A549 (cell line): Measurements from ENCODE around the gene NAPA. TPM values are rescaled to one million over a fixed set of nuclear protein-coding genes. Genes with fewer than 3 reads are reported as not detected.
A peak's percentile ranks its signal among the peaks of the same experiment; 100 is the strongest.

ENCODE experiments used
- ATAC-seq, 2 experiments: fragments of 200-7000 bp in 1 of 2; fragments of >200 bp in 1 of 2; cut with Nextera tagmentation in 1 of 2; cut with Tn5 transposase in 1 of 2; 3 replicates each; pipeline versions ENCODE4 v1.8.0 to v1.9.1; 2018 to 2020; ENCODE audit warnings: mild to moderate bottlenecking in 1 of 2, moderate library complexity in 1 of 2
- CTCF ChIA-PET: fragments of 300-600 bp; sonication (Branson Sonifier 250); formaldehyde crosslinking; extraction: SDS; loops from one replicate; lab custom pipeline; 2021; ENCODE audit warnings: antibody characterized with exemption, inconsistent platforms; lab: Yijun Ruan, JAX
- POLR2A ChIA-PET: fragments of 350-600 bp; formaldehyde crosslinking; extraction: SDS; loops from one replicate; lab custom pipeline; 2021; ENCODE audit warnings: antibody characterized with exemption, inconsistent platforms; lab: Yijun Ruan, JAX
- DNase-seq, 2 experiments: peaks; one replicate each; pipeline versions ENCODE4 v3.0.0 to v3.0.0-alpha.2; 2011 to 2016; ENCODE audit warnings: low read depth in 1 of 2, low spot score in 1 of 2
- FAIRE-seq: peaks from 2 replicates; lab custom pipeline; 2011; peaks lifted over from hg19 to GRCh38; lab: Jason Lieb, UNC
- H3K27ac ChIP-seq, 2 experiments: fragments of >200 bp; sonication (Bioruptor Twin); formaldehyde crosslinking; 3 replicates each; pipeline ENCODE4 v1.5.1; 2016 to 2017
- H3K4me1 ChIP-seq: fragments of >200 bp; sonication (Bioruptor Twin); formaldehyde crosslinking; 3 replicates; pipeline ENCODE4 v1.6.1; 2016
- H3K4me2 ChIP-seq: fragments of >200 bp; sonication (Bioruptor Twin); formaldehyde crosslinking; 3 replicates; pipeline ENCODE4 v1.6.1; 2016
- H3K4me3 ChIP-seq: fragments of >200 bp; sonication (Bioruptor Twin); formaldehyde crosslinking; 3 replicates; pipeline ENCODE4 v1.5.1; 2016
- H3K9me3 ChIP-seq: fragments of >200 bp; sonication (Bioruptor Twin); formaldehyde crosslinking; 3 replicates; pipeline ENCODE4 v1.6.1; 2016
- CHD2 ChIP-seq: fragments of 150-350 bp; IDR thresholded peaks from 2 replicates; pipeline ENCODE4 v1.6.1; 2014; ENCODE audit warnings: low read length; ENCODE audit not compliant: partially characterized antibody
- EHMT2 ChIP-seq: fragments of 200-600 bp; sonication (generic); IDR thresholded peaks from 2 replicates; pipeline ENCODE4 v1.6.1; 2016; ENCODE audit warnings: antibody characterized with exemption, low read depth, mild to moderate bottlenecking, moderate library complexity
- FOSB ChIP-seq: fragments of 250-450 bp; sonication (Bioruptor Pico); IDR thresholded peaks from 2 replicates; pipeline ENCODE4 v1.5.0; 2020; ENCODE audit warnings: mild to moderate bottlenecking, moderate library complexity
- FOXS1 ChIP-seq: fragments of 250-450 bp; sonication (Bioruptor Pico); IDR thresholded peaks from 2 replicates; pipeline ENCODE4 v1.5.0; 2020; ENCODE audit warnings: mild to moderate bottlenecking, moderate library complexity
- HDAC2 ChIP-seq: fragments of 200-600 bp; sonication (generic); IDR thresholded peaks from 2 replicates; pipeline ENCODE4 v1.6.1; 2016
- HEYL ChIP-seq: fragments of 250-450 bp; sonication (Bioruptor Pico); IDR thresholded peaks from 2 replicates; pipeline ENCODE4 v1.8.0; 2021; ENCODE audit warnings: mild to moderate bottlenecking, moderate library complexity
- HOXA7 ChIP-seq: fragments of 250-450 bp; sonication (Bioruptor Pico); IDR thresholded peaks from 2 replicates; pipeline ENCODE4 v1.5.0; 2020; ENCODE audit warnings: mild to moderate bottlenecking, moderate library complexity
- HOXB13 ChIP-seq: fragments of 250-450 bp; sonication (Bioruptor Pico); IDR thresholded peaks from 2 replicates; pipeline ENCODE4 v1.5.0; 2020; ENCODE audit warnings: low read depth, mild to moderate bottlenecking, moderate library complexity
- HOXB5 ChIP-seq: fragments of 250-450 bp; sonication (Bioruptor Pico); IDR thresholded peaks from 2 replicates; pipeline ENCODE4 v1.5.0; 2020; ENCODE audit warnings: mild to moderate bottlenecking, moderate library complexity
- JUN ChIP-seq, 2 experiments: fragments of >200 bp; sonication (Bioruptor Twin); formaldehyde crosslinking; IDR thresholded peaks; 2 replicates in 1 of 2; 3 replicates in 1 of 2; pipeline ENCODE4 v1.6.1; 2016 to 2017
- JUNB ChIP-seq: fragments of >200 bp; sonication (Bioruptor Twin); formaldehyde crosslinking; IDR thresholded peaks from 2 replicates; pipeline ENCODE4 v1.6.1; 2016
- KDM1A ChIP-seq: fragments of 200-600 bp; sonication (generic); IDR thresholded peaks from 2 replicates; pipeline ENCODE4 v1.6.1; 2016; ENCODE audit warnings: low read depth, mild to moderate bottlenecking
- KDM5A ChIP-seq: fragments of 200-600 bp; sonication (generic); IDR thresholded peaks from 2 replicates; pipeline ENCODE4 v1.6.1; 2016; ENCODE audit warnings: antibody characterized with exemption, mild to moderate bottlenecking
- MAFK ChIP-seq: fragments of 450-650 bp; IDR thresholded peaks from 2 replicates; pipeline ENCODE4 v1.6.1; 2014; ENCODE audit not compliant: partially characterized antibody
- MAZ ChIP-seq: fragments of 150-350 bp; IDR thresholded peaks from 2 replicates; pipeline ENCODE4 v1.6.1; 2014; ENCODE audit warnings: antibody characterized with exemption, low read depth, low read length, borderline replicate concordance
- MYC ChIP-seq: IDR thresholded peaks from 2 replicates; pipeline ENCODE4 v1.6.1; 2012; ENCODE audit warnings: mild to moderate bottlenecking, inconsistent platforms, low read length, improper control_type of control experiment, borderline replicate concordance
- NFE2L2 ChIP-seq: fragments of 150-350 bp; conservative IDR thresholded peaks from 2 replicates; pipeline ENCODE4 v1.6.1; 2014; ENCODE audit warnings: low read length
- POLR2AphosphoS2 ChIP-seq: conservative IDR thresholded peaks from 2 replicates; pipeline ENCODE4 v1.6.1; 2012; ENCODE audit warnings: low read length, improper control_type of control experiment, inconsistent platforms
- RCOR1 ChIP-seq: fragments of 150-350 bp; IDR thresholded peaks from 2 replicates; pipeline ENCODE4 v1.6.1; 2014; ENCODE audit warnings: antibody characterized with exemption, low read length, low read depth
- SMC3 ChIP-seq: fragments of >200 bp; sonication (Bioruptor Twin); formaldehyde crosslinking; IDR thresholded peaks from 3 replicates; pipeline ENCODE4 v1.6.1; 2018; ENCODE audit warnings: inconsistent platforms
- SREBF2 ChIP-seq: fragments of 450-650 bp; IDR thresholded peaks from 2 replicates; pipeline ENCODE4 v1.6.1; 2014; ENCODE audit warnings: mild to moderate bottlenecking, moderate library complexity
- TFCP2L1 ChIP-seq: fragments of 250-450 bp; sonication (Bioruptor Pico); IDR thresholded peaks from 2 replicates; pipeline ENCODE4 v1.5.0; 2021; ENCODE audit warnings: mild to moderate bottlenecking
- ZC3H11A ChIP-seq: fragments of 450-650 bp; IDR thresholded peaks from 2 replicates; pipeline ENCODE4 v1.6.1; 2014; ENCODE audit warnings: antibody characterized with exemption, mild to moderate bottlenecking
- ZFP36 ChIP-seq: fragments of 450-650 bp; IDR thresholded peaks from 2 replicates; pipeline ENCODE4 v1.6.1; 2014; ENCODE audit warnings: borderline replicate concordance; ENCODE audit not compliant: partially characterized antibody
- WGBS: methylation state at CpG from one replicate; pipeline ENCODE4 v1.1.6; 2017; ENCODE audit errors: missing lambda C conversion rate; 5-methylcytosine and 5-hydroxymethylcytosine counted together
- polyA plus RNA-seq, 4 experiments: library from polyadenylated mRNA; depleted of rRNA in 3 of 4; stranded (reverse); fragments of >200 nt; fragmentation: RNase III in 1 of 4; extraction: RNeasy Plus Mini Kit Qiagen cat#74134 plus additional on column Dnase treatment in 1 of 4; gene quantifications; 2 replicates in 3 of 4; 3 replicates in 1 of 4; pipeline ENCODE4 v1.2.3, GENCODE V29; 2011 to 2017
- TF ChIP-seq, protein P1 (sequence below): fragments of >200 bp; sonication (Bioruptor Twin); formaldehyde crosslinking; IDR thresholded peaks from 3 replicates; pipeline ENCODE4 v1.5.1; 2016
- TF ChIP-seq, protein P2 (sequence below): fragments of 200-600 bp; sonication (generic); IDR thresholded peaks from 2 replicates; pipeline ENCODE4 v1.6.1; 2016; ENCODE audit warnings: antibody characterized with exemption, mild to moderate bottlenecking, moderate library complexity
- TF ChIP-seq, protein P3 (sequence below): fragments of 250-450 bp; sonication (Bioruptor Pico); IDR thresholded peaks from 2 replicates; pipeline ENCODE4 v1.5.0; 2021; ENCODE audit warnings: mild to moderate bottlenecking, moderate library complexity, borderline replicate concordance
- TF ChIP-seq, protein P4 (sequence below): IDR thresholded peaks from 2 replicates; pipeline ENCODE4 v1.6.1; 2012; ENCODE audit warnings: low read depth, borderline replicate concordance

NAPA gene
- polyA plus RNA-seq, 2 of the 4 experiments (the other 2 are of a cell fraction): 69.6 to 101 TPM

DNA sequence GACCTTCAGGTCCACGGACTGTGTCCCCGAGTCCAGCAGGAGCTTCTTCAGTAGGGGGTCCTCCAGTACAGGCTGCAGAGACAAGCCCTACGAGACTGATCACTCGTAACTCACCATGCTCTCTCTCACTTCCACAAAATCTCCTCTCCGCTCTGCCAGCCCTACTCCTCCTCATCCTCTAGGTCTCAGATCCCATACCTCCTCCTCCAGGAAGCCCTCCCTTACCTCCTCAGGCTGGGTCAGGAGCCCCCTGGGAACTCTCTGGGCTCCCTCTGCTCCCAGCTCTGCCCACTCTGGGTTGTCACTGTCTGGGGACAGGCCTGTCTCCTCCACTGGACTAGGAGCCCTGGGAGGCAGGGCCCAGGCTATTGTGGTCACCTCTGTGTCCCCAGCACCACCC lies 23.9 kb upstream of the NAPA start:
- FAIRE-seq: no peak
- CTCF ChIA-PET: interaction anchor here (1.1 to 3.5 kb wide), 5 partner anchors 9 to 46 kb away, joined by 3 to 11 read pairs (median 5); partner anchors contain the start of gene NAPA
- POLR2A ChIA-PET: no interaction called here

DNA sequence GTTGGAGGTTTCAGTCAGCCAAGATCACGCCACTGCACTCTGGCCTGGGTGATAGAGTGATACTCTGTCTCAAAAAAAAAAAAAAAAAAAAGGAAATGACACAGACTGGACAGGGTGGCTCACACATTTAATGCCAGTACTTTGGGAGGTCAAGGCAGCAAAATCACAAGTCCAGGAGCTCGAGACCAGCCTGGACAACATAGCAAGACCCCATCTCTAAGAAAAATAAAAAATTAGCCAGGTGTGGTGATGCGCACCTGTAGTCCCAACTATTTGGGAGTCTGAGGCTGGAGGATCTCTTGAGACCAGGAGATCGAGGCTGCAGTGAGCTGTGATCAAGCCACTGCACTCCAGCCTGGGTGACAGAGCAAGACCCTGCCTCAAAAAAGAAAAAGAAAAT lies 22.6 kb upstream of the NAPA start:
- no peak for FAIRE-seq
- no peak overlapping the region for H3K27ac ChIP-seq
- no peaks in the 10 kb centered on the region for H3K4me1 ChIP-seq
- POLR2A ChIA-PET: no interaction called here
- TF ChIP-seq HEYL (no peak), SMC3 (no peak), FOSB (CRISPR knock-in tag) (no peak), JUNB (no peak), RCOR1 (no peak), ZC3H11A (no peak)
- TF ChIP-seq, protein P1, sequence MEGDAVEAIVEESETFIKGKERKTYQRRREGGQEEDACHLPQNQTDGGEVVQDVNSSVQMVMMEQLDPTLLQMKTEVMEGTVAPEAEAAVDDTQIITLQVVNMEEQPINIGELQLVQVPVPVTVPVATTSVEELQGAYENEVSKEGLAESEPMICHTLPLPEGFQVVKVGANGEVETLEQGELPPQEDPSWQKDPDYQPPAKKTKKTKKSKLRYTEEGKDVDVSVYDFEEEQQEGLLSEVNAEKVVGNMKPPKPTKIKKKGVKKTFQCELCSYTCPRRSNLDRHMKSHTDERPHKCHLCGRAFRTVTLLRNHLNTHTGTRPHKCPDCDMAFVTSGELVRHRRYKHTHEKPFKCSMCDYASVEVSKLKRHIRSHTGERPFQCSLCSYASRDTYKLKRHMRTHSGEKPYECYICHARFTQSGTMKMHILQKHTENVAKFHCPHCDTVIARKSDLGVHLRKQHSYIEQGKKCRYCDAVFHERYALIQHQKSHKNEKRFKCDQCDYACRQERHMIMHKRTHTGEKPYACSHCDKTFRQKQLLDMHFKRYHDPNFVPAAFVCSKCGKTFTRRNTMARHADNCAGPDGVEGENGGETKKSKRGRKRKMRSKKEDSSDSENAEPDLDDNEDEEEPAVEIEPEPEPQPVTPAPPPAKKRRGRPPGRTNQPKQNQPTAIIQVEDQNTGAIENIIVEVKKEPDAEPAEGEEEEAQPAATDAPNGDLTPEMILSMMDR: no peak
- TF ChIP-seq, protein P2, sequence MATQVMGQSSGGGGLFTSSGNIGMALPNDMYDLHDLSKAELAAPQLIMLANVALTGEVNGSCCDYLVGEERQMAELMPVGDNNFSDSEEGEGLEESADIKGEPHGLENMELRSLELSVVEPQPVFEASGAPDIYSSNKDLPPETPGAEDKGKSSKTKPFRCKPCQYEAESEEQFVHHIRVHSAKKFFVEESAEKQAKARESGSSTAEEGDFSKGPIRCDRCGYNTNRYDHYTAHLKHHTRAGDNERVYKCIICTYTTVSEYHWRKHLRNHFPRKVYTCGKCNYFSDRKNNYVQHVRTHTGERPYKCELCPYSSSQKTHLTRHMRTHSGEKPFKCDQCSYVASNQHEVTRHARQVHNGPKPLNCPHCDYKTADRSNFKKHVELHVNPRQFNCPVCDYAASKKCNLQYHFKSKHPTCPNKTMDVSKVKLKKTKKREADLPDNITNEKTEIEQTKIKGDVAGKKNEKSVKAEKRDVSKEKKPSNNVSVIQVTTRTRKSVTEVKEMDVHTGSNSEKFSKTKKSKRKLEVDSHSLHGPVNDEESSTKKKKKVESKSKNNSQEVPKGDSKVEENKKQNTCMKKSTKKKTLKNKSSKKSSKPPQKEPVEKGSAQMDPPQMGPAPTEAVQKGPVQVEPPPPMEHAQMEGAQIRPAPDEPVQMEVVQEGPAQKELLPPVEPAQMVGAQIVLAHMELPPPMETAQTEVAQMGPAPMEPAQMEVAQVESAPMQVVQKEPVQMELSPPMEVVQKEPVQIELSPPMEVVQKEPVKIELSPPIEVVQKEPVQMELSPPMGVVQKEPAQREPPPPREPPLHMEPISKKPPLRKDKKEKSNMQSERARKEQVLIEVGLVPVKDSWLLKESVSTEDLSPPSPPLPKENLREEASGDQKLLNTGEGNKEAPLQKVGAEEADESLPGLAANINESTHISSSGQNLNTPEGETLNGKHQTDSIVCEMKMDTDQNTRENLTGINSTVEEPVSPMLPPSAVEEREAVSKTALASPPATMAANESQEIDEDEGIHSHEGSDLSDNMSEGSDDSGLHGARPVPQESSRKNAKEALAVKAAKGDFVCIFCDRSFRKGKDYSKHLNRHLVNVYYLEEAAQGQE: no peak
- CTCF ChIA-PET: interaction anchor here (1.2 to 3.5 kb wide), 4 partner anchors 11 to 22 kb away, joined by 3 to 11 read pairs (median 5); partner anchors contain the start of gene NAPA
- no peaks in the 10 kb centered on the region for H3K9me3 ChIP-seq
- ATAC-seq: no peak
- no peak overlapping the region for H3K4me3 ChIP-seq
- WGBS: 55% methylated on average over 4 of the region's 4 CpGs
- H3K4me2 ChIP-seq: no peak overlapping the region
- no peak for DNase-seq

More for the DNA sequence above, 23.9 kb upstream of the NAPA start:
- Histone ChIP-seq H3K4me2 (no peak overlapping the region), H3K4me1 (no peaks in the 10 kb centered on the region), H3K4me3 (no peak overlapping the region), H3K27ac (no peak overlapping the region), H3K9me3 (no peaks in the 10 kb centered on the region)
- peak; percentile 15 to 21; a peak in 1 of 6 replicates for ATAC-seq
- DNase-seq: no peak
- 62% methylated on average over 5 of the region's 5 CpGs for WGBS
- TF ChIP-seq ZFP36 (peak; percentile 55), HOXB5 (CRISPR knock-in tag) (no peak), TFCP2L1 (no peak), MYC (no peak), CHD2 (no peak), HEYL (no peak), SREBF2 (no peak)
- TF ChIP-seq, all 56 proteins: peak for 1

DNA sequence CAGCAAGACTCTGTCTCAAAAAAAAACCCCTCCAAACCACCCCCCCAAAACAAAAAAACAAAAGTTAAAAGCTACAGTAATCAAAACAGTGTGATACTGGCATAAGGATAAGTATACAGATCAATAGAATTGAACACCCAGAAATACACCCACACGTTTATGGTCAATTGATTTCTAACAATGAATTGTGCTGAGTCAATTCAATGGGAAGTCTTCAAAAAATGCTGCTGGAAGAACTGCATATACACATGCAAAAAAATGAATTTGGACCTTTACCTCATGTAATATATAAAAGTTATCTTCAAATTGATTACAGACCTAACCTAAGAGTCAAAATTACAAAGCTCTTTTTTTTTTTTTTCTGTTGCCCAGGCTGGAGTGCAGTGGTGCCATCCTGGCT lies 19.8 kb upstream of the NAPA start:
- CTCF ChIA-PET: interaction anchor here (0.6 to 3.5 kb wide), 7 partner anchors 19 to 284 kb away, joined by 3 to 19 read pairs (median 3); partner anchors contain the start of gene NAPA
- H3K4me2 ChIP-seq: no peak overlapping the region
- H3K9me3 ChIP-seq: no peaks in the 10 kb centered on the region
- H3K27ac ChIP-seq: no peak overlapping the region
- H3K4me3 ChIP-seq: no peak overlapping the region
- DNase-seq: no peak
- ATAC-seq: no peak
- POLR2A ChIA-PET: interaction anchor here (0.6 kb wide), 1 partner anchor 64 kb away, joined by 3 read pairs; no protein-coding TSS in a partner anchor
- no peak for TF ChIP-seq EHMT2
- TF ChIP-seq KDM5A: no peak
- TF ChIP-seq, protein P3, sequence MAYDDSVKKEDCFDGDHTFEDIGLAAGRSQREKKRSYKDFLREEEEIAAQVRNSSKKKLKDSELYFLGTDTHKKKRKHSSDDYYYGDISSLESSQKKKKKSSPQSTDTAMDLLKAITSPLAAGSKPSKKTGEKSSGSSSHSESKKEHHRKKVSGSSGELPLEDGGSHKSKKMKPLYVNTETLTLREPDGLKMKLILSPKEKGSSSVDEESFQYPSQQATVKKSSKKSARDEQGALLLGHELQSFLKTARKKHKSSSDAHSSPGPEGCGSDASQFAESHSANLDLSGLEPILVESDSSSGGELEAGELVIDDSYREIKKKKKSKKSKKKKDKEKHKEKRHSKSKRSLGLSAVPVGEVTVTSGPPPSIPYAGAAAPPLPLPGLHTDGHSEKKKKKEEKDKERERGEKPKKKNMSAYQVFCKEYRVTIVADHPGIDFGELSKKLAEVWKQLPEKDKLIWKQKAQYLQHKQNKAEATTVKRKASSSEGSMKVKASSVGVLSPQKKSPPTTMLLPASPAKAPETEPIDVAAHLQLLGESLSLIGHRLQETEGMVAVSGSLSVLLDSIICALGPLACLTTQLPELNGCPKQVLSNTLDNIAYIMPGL (CRISPR knock-in tag): no peak
- no peak for TF ChIP-seq FOXS1 (CRISPR knock-in tag)
- no peak for TF ChIP-seq KDM1A
- no peak for TF ChIP-seq HOXB5 (CRISPR knock-in tag)
- no peak for TF ChIP-seq HDAC2
- no peak for TF ChIP-seq JUN (IDR thresholded peaks at IDR 0.05)
- TF ChIP-seq TFCP2L1: no peak
- TF ChIP-seq HOXA7: no peak
- TF ChIP-seq HOXB13 (CRISPR knock-in tag): no peak
- TF ChIP-seq MAZ: no peak
- TF ChIP-seq POLR2AphosphoS2: no peak
- TF ChIP-seq NFE2L2: no peak
- no peak for TF ChIP-seq MAFK
- TF ChIP-seq, protein P4, sequence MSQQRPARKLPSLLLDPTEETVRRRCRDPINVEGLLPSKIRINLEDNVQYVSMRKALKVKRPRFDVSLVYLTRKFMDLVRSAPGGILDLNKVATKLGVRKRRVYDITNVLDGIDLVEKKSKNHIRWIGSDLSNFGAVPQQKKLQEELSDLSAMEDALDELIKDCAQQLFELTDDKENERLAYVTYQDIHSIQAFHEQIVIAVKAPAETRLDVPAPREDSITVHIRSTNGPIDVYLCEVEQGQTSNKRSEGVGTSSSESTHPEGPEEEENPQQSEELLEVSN: no peak
- no peaks in the 10 kb centered on the region for H3K4me1 ChIP-seq
- WGBS: 24% methylated on average over 1 of the region's 1 CpG
- no peak for FAIRE-seq
